Thyroid gland (tissue), 4 donors: ENCODE measurements around the gene PHACTR1. TPM values are rescaled to one million over a fixed set of nuclear protein-coding genes. Genes with fewer than 3 reads are reported as not detected.
"Not testable (repeated sequence)": the region's sequence is repeated elsewhere in the genome, so short reads cannot be mapped to it uniquely, and the experiment has no call there.

Experiments used
- DNase-seq, 2 donors: peaks; one replicate each; pipeline ENCODE4 v3.0.0-alpha.2; 2019
- H3K27ac ChIP-seq, 3 donors: fragments of 200-600 bp; sonication (generic); 1 replicate in 2 of 3; 2 replicates in 1 of 3; pipeline ENCODE4 v1.5.1; 2016 to 2019; ENCODE audit warnings: mild to moderate bottlenecking in 1 of 3, moderate library complexity in 1 of 3
- H3K27me3 ChIP-seq: fragments of 200-600 bp; sonication (generic); one replicate; pipeline ENCODE4 v1.5.1; 2019
- H3K36me3 ChIP-seq, 2 donors: fragments of 200-600 bp; sonication (generic); one replicate each; pipeline ENCODE4 v1.5.1; 2016 to 2019
- H3K4me1 ChIP-seq, 2 donors: fragments of 200-600 bp; sonication (generic); one replicate each; pipeline ENCODE4 v1.5.1; 2017 to 2019
- H3K4me3 ChIP-seq, 3 donors: fragments of 200-600 bp; sonication (generic); replicated peaks in 1 of 3; 1 replicate in 2 of 3; 2 replicates in 1 of 3; pipeline ENCODE4 v1.5.1; 2016; ENCODE audit warnings: mild to moderate bottlenecking in 1 of 3
- H3K9me3 ChIP-seq: fragments of 200-600 bp; sonication (generic); one replicate; pipeline ENCODE4 v1.5.1; 2017
- POLR2A ChIP-seq, 2 donors: fragments of 450-650 bp; IDR thresholded peaks; one replicate each; pipeline ENCODE4 v1.6.1; 2017; ENCODE audit warnings: antibody characterized with exemption in 2 of 2, mild to moderate bottlenecking in 2 of 2, moderate library complexity in 1 of 2
- WGBS, 2 donors: methylation state at CpG; one replicate each; pipeline ENCODE4 v1.1.5; 2017; 5-methylcytosine and 5-hydroxymethylcytosine counted together
- intact Hi-C: fragments of 100-400 bp; cut with DNase I; formaldehyde crosslinking; loops from one replicate; pipeline ENCODE4 v1.15.1; 2023
- total RNA-seq, 4 donors: library from RNA; depleted of rRNA; stranded (reverse); fragments of >200 nt; gene quantifications; one replicate each; pipeline ENCODE4 v1.2.3, GENCODE V29; 2016
- TF ChIP-seq, protein P1 (sequence below), 6 experiments: fragments of 200-600 bp in 3 of 6; fragments of 450-650 bp in 3 of 6; sonication (generic) in 3 of 6; IDR thresholded peaks; one replicate each; pipeline ENCODE4 v1.5.1; 2016 to 2019; ENCODE audit warnings: antibody characterized with exemption in 6 of 6, mild to moderate bottlenecking in 2 of 6, inconsistent platforms in 1 of 6, moderate library complexity in 1 of 6

Gene PHACTR1
- total RNA-seq, 4 donors from 2014 or later, result 2.9 to 8.6 (median 4.4) TPM

DNA sequence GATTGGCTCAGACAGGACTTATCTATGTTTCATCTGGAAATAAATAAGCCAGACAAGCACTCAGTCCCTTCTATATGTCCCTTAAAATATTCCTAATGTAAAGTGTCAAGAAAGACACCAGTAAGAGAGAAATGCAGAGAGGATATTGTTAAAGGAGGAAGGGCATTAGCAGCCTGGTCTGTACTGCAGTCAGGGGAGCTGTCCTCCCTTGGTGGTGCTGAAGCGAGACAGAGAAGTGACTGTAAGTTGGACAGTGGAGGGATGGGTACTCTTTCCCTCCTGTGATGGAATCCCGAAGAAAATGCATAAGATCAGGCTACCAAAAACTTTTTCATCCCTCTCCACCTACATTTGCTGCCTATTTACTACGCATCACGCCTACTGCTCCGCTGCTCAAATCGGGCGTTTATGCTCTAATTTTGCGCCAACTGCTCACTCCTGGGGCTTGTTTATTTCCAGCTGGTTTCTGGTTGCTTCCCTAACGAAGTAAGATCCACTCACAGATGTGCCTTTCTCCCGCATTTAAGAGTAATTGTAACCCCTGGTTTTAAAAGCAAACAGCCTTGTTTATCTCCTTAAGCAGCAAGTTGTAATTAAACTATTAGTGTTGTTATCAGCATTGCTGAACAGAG, 35.2 kb downstream of the PHACTR1 start:
- peak; percentile 38 to 66 for DNase-seq
- Histone ChIP-seq H3K4me3 (no peak overlapping the region), H3K9me3 (no peaks in the 10 kb centered on the region), H3K27me3 (peaks cover 12% of the 10 kb centered on the region), H3K4me1 (no peaks in the 10 kb centered on the region), H3K36me3 (no peaks in the 10 kb centered on the region), H3K27ac (no peak overlapping the region)
- WGBS, 2 donors, result 33 to 44% methylated on average over 10 of the region's 10 CpGs
- intact Hi-C loops, result no loop called here
- TF ChIP-seq, protein P1, sequence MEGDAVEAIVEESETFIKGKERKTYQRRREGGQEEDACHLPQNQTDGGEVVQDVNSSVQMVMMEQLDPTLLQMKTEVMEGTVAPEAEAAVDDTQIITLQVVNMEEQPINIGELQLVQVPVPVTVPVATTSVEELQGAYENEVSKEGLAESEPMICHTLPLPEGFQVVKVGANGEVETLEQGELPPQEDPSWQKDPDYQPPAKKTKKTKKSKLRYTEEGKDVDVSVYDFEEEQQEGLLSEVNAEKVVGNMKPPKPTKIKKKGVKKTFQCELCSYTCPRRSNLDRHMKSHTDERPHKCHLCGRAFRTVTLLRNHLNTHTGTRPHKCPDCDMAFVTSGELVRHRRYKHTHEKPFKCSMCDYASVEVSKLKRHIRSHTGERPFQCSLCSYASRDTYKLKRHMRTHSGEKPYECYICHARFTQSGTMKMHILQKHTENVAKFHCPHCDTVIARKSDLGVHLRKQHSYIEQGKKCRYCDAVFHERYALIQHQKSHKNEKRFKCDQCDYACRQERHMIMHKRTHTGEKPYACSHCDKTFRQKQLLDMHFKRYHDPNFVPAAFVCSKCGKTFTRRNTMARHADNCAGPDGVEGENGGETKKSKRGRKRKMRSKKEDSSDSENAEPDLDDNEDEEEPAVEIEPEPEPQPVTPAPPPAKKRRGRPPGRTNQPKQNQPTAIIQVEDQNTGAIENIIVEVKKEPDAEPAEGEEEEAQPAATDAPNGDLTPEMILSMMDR (IDR thresholded peaks at IDR 0.05), result no peak
- no peak for TF ChIP-seq POLR2A (IDR thresholded peaks at IDR 0.05)

DNA sequence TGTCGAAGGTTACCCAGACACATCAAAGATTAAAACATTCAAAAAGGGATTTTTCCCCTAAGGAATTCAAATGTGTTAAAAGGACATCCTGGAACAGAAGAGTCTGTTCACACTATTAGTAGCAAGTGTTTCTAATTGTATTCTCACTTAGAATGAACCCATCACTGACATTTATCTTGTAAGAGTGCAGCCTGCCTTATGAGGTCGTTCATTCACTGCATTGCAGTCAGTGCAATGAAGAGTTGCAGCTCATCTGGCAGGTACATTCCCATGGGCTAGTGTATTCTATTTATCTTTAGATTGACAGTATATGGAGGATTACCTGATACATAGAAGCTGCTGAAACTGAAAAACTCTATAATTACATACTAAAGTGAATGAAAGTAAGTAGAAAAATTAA, 36.5 kb downstream of the PHACTR1 start:
- TF ChIP-seq POLR2A (IDR thresholded peaks at IDR 0.05), result no peak
- TF ChIP-seq, protein P1 (IDR thresholded peaks at IDR 0.05), result no peak
- WGBS, 2 donors, result 75 to 81% methylated on average over 2 of the region's 2 CpGs
- no peaks in the 10 kb centered on the region for H3K36me3 ChIP-seq
- intact Hi-C loops, result no loop called here
- H3K9me3 ChIP-seq, result no peaks in the 10 kb centered on the region
- H3K27ac ChIP-seq, result no peak overlapping the region
- H3K27me3 ChIP-seq, result peaks cover 12% of the 10 kb centered on the region
- no peaks in the 10 kb centered on the region for H3K4me1 ChIP-seq
- no peak for DNase-seq
- no peak overlapping the region for H3K4me3 ChIP-seq

DNA sequence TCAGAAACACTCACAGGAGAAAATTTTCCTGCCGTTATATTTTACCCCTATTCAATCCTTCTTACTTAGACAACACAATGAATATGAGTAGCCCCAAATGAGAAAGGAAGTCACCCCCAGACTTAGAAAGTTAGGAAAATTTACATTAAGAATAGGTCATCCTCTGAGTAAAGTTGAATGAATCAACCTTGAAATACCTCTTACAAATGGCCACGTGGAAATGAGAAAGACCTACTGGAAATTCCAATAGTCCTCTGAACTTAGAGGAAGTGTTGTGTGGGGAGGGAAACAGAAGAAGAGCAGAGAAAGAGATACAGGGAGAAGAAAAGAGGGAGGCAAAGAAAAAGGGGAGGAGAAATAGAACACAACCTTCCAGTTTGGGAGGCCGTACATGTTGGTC, 43.7 kb downstream of the PHACTR1 start:
- H3K4me1 ChIP-seq, result no peaks in the 10 kb centered on the region
- no peak for TF ChIP-seq POLR2A (IDR thresholded peaks at IDR 0.05)
- TF ChIP-seq, protein P1 (IDR thresholded peaks at IDR 0.05), result no peak

DNA sequence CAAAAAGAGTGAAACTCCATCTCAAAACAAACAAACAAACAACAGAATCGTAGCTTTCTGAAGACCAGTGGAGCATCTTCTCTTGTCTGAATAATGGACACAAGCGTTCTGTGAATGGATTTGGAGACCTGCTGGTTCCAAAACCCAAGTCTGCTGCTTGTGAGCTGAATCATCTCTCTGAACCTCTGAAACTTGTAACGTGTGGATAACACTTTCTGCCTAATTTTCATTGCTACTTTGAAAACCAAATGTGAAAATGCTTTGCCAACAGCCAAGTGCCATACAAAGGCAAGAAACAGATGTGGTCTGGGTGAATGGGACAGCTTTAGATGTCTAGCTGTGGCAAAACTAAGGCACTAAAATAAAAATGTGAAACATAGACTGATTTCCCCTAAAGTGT, 44.3 kb downstream of the PHACTR1 start:
- DNase-seq, result no peak
- WGBS, 2 donors, result 73 to 74% methylated on average over 3 of the region's 3 CpGs
- Histone ChIP-seq H3K4me1 (no peaks in the 10 kb centered on the region), H3K36me3 (no peaks in the 10 kb centered on the region), H3K27me3 (no peaks in the 10 kb centered on the region), H3K9me3 (no peaks in the 10 kb centered on the region), H3K4me3 (no peak overlapping the region), H3K27ac (no peak overlapping the region)
- TF ChIP-seq, protein P1 (IDR thresholded peaks at IDR 0.05), result no peak
- no peak for TF ChIP-seq POLR2A (IDR thresholded peaks at IDR 0.05)
- intact Hi-C loops, result no loop called here

More for the DNA sequence above, 43.7 kb downstream of the PHACTR1 start:
- 88% methylated on average over 3 of the region's 3 CpGs for WGBS, 2 donors
- no peak for DNase-seq
- H3K36me3 ChIP-seq, result no peaks in the 10 kb centered on the region
- no peaks in the 10 kb centered on the region for H3K27me3 ChIP-seq
- no peak overlapping the region for H3K27ac ChIP-seq
- H3K4me3 ChIP-seq, result no peak overlapping the region
- intact Hi-C loops, result no loop called here
- no peaks in the 10 kb centered on the region for H3K9me3 ChIP-seq

DNA sequence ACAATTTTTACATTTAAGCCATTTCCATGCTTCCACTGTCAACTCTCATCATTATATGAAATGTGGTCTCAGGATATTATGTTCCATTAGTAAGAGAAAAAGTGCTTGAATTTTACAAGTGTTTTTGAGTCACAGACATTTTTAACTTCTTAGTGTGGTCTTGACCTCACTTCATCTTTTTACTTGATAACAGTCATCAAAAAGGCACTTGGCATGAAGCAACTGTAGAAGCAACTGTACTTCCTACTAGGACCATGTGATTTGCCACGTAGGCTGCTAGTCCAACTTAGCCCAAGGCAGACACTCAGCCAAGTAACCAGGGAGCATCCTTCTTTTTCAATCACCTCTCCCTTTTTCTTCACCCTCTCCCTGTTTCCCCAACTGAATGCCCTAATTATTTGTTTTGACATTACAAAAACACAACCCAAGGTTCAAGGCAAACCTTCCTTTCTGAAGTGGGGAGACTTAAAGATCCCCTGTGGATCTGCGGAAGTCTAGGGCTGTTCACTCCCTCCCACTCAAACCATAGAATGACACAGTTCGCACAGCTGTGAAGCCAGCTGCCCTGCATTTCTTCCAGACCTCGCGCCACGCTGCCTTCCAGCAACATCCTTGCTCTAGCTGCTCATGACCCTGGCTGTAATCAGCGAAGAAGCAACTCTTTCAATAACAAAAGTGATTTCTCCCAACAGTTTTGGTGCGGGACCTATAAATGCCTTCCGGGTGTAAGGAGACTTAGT, 45.0 kb downstream of the PHACTR1 start:
- Histone ChIP-seq H3K27me3 (no peaks in the 10 kb centered on the region), H3K4me1 (no peaks in the 10 kb centered on the region), H3K36me3 (no peaks in the 10 kb centered on the region), H3K4me3 (no peak overlapping the region), H3K27ac (no peak overlapping the region), H3K9me3 (no peaks in the 10 kb centered on the region)
- DNase-seq, result no peak
- intact Hi-C loops, result no loop called here
- TF ChIP-seq, protein P1 (IDR thresholded peaks at IDR 0.05), result no peak
- no peak for TF ChIP-seq POLR2A (IDR thresholded peaks at IDR 0.05)
- 73 to 80% methylated on average over 9 of the region's 9 CpGs for WGBS, 2 donors

DNA sequence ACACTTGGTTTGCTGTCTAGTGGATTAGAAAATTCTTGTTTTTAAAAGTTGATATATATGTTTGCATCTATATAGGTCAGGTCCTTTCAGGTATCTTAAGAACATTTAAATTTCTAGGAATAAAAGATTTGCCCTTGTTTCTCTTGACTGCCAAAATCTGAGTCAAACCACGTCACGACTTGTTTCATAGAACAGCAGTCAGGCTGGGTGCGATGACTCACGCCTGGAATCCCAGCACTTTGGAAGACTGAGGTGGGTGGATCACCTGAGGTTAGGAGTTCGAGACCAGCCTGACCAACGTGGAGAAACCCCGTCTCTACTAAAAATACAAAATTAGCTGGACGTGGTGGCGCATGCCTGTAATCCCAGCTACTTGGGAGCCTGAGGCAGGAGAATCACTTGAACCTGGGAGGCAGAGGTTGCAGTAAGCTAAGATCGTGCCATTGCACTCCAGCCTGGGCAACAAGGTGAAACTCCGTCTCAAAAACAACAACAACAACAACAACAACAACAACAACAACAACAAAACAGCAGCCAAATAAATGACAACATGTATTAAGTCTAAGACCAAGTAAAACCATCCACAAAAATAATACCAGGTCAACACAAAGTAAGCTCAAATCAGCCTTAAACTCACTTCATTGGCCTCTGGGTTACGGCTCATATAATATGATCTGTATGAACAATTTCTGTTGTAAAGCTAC, 46.3 kb downstream of the PHACTR1 start:
- DNase-seq, intact Hi-C loops, H3K9me3 ChIP-seq: not testable (repeated sequence)

More for the DNA sequence above, 46.3 kb downstream of the PHACTR1 start:
- 87 to 90% methylated on average over 12 of the region's 12 CpGs for WGBS, 2 donors
- not testable (repeated sequence) for H3K4me3 ChIP-seq, H3K27me3 ChIP-seq, H3K27ac ChIP-seq, H3K4me1 ChIP-seq, H3K36me3 ChIP-seq
